ENCODE results near the gene CRYGB. TPM values are rescaled to one million over a fixed set of nuclear protein-coding genes. Genes with fewer than 3 reads are reported as not detected.

CRYGB gene
- total and polyA plus RNA-seq, 2 of the 13 experiments (the other 11 are each of a cell fraction or from before 2014, with no cell fraction given): not detected

DNA sequence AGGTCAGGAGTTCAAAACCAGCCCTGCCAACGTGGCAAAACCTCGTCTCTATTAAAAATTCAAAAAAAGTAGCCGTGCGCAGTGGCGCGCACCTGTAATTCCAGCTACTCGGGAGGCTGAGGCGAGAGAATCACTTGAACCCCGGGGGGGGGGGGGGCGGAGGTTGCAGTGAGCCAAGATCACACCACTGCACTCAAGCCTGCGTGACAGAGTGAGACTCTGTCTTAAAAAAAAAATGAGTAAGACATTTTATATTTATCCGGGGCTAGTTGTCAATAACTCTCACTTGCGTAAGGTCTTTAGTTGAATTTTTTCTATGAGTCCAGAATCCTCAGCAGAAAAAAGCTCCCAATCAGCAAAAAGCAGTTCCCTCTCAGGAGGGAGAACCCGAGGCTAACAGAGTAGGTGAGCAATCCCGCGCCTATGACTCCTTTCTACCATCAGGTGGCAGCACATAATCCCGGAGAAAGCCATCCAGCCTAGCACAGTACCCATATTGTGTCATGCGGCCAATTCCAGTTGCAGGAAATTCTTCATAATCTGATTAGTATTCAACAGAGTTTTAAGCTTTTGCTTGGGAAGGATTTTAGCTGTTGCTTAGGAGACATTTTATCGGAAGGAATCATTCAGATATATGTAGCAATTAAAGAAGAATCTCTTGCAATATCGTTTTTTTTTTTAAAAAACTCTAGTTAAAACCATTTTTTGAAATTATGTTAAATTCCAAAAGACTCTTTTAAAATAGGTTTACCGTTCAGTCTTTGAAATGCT is 29.3 kb upstream of the CRYGB start (continued):
- TF ChIP-seq HNF4G (IDR thresholded peaks at IDR 0.05; ENCODE audit: borderline replicate concordance, low read depth, low read length): no peak
- 0 out of 2 replicates have a peak, but pooled peaks have one; percentile 31 for TF ChIP-seq HNF4G (CRISPR knock-in tag; IDR thresholded peaks at IDR 0.05; ENCODE audit: borderline replicate concordance, low read depth)
- TF ChIP-seq MED13 (CRISPR knock-in tag; IDR thresholded peaks at IDR 0.05): no peak
- TF ChIP-seq SALL1 (CRISPR knock-in tag; IDR thresholded peaks at IDR 0.05): peak; percentile 60
- TF ChIP-seq ZHX1 (CRISPR knock-in tag; IDR thresholded peaks at IDR 0.05; ENCODE audit: low read depth): no peak
- TF ChIP-seq ONECUT2 (CRISPR knock-in tag; IDR thresholded peaks at IDR 0.05): no peak
- no peak for TF ChIP-seq HIC2 (CRISPR knock-in tag; IDR thresholded peaks at IDR 0.05; ENCODE audit: low read depth)
- TF ChIP-seq, protein P1, sequence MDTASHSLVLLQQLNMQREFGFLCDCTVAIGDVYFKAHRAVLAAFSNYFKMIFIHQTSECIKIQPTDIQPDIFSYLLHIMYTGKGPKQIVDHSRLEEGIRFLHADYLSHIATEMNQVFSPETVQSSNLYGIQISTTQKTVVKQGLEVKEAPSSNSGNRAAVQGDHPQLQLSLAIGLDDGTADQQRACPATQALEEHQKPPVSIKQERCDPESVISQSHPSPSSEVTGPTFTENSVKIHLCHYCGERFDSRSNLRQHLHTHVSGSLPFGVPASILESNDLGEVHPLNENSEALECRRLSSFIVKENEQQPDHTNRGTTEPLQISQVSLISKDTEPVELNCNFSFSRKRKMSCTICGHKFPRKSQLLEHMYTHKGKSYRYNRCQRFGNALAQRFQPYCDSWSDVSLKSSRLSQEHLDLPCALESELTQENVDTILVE (CRISPR knock-in tag; IDR thresholded peaks at IDR 0.05): peak; percentile 60; the same call in 1 of the 2 replicates
- peak; percentile 0 for TF ChIP-seq ASH2L (IDR thresholded peaks at IDR 0.05; ENCODE audit: insufficient read length, low read depth, low read length)
- TF ChIP-seq MIXL1 (CRISPR knock-in tag; IDR thresholded peaks at IDR 0.05): peak; percentile 69
- TF ChIP-seq, protein P2, sequence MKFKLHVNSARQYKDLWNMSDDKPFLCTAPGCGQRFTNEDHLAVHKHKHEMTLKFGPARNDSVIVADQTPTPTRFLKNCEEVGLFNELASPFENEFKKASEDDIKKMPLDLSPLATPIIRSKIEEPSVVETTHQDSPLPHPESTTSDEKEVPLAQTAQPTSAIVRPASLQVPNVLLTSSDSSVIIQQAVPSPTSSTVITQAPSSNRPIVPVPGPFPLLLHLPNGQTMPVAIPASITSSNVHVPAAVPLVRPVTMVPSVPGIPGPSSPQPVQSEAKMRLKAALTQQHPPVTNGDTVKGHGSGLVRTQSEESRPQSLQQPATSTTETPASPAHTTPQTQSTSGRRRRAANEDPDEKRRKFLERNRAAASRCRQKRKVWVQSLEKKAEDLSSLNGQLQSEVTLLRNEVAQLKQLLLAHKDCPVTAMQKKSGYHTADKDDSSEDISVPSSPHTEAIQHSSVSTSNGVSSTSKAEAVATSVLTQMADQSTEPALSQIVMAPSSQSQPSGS (CRISPR knock-in tag; IDR thresholded peaks at IDR 0.05): peak; percentile 67; the same call in 1 of the 2 replicates
- no peak for TF ChIP-seq ZNF17 (CRISPR knock-in tag; IDR thresholded peaks at IDR 0.05)
- peak; percentile 59; the same call in 1 of the 2 replicates for TF ChIP-seq ZKSCAN8 (CRISPR knock-in tag; IDR thresholded peaks at IDR 0.05; ENCODE audit: borderline replicate concordance)
- TF ChIP-seq U2AF2 (IDR thresholded peaks at IDR 0.05; ENCODE audit: low read depth, low read length): no peak
- TF ChIP-seq RCOR2 (CRISPR knock-in tag; IDR thresholded peaks at IDR 0.05): 0 out of 2 replicates have a peak, but pooled peaks have one; percentile 48
- TF ChIP-seq ZFP1 (CRISPR knock-in tag; IDR thresholded peaks at IDR 0.05): no peak
- TF ChIP-seq, protein P3, sequence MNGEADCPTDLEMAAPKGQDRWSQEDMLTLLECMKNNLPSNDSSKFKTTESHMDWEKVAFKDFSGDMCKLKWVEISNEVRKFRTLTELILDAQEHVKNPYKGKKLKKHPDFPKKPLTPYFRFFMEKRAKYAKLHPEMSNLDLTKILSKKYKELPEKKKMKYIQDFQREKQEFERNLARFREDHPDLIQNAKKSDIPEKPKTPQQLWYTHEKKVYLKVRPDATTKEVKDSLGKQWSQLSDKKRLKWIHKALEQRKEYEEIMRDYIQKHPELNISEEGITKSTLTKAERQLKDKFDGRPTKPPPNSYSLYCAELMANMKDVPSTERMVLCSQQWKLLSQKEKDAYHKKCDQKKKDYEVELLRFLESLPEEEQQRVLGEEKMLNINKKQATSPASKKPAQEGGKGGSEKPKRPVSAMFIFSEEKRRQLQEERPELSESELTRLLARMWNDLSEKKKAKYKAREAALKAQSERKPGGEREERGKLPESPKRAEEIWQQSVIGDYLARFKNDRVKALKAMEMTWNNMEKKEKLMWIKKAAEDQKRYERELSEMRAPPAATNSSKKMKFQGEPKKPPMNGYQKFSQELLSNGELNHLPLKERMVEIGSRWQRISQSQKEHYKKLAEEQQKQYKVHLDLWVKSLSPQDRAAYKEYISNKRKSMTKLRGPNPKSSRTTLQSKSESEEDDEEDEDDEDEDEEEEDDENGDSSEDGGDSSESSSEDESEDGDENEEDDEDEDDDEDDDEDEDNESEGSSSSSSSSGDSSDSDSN (CRISPR knock-in tag; IDR thresholded peaks at IDR 0.05): 0 out of 2 replicates have a peak, but pooled peaks have one; percentile 23
- TF ChIP-seq SP4 (CRISPR knock-in tag; IDR thresholded peaks at IDR 0.05): peak; percentile 42; the same call in 1 of the 2 replicates

Data from HepG2 (cell line).